CD4-positive, CD25-positive, alpha-beta regulatory T cell (primary cell): ENCODE data around the gene ARPC5. TPM values are rescaled to one million over a fixed set of nuclear protein-coding genes. Genes with fewer than 3 reads are reported as not detected.
"Not testable (repeated sequence)": the region's sequence is repeated elsewhere in the genome, so short reads cannot be mapped to it uniquely, and the experiment has no call there.

ENCODE experiments used
- ATAC-seq, 2 donors: fragments of 150-1000 bp; cut with Tn5 transposase; one replicate each; pipeline ENCODE4 v1.10.0; 2021; ENCODE audit warnings: low read depth in 2 of 2, moderate number of reproducible peaks in 2 of 2, moderate library complexity in 1 of 2
- DNase-seq, 3 donors: peaks; one replicate each; pipeline versions ENCODE4 v3.0.0 to v3.0.0-alpha.2; 2012 to 2022; ENCODE audit warnings: mixed read lengths in 1 of 3
- H3K27ac ChIP-seq: one replicate; pipeline ENCODE4 v1.7.0; 2013; ENCODE audit warnings: mild to moderate bottlenecking, low read length; ENCODE audit not compliant: insufficient read depth, poor library complexity, severe bottlenecking
- H3K27me3 ChIP-seq: one replicate; pipeline ENCODE4 v1.7.0; 2013; ENCODE audit warnings: low read length; ENCODE audit not compliant: control insufficient read depth, insufficient read depth
- H3K36me3 ChIP-seq: one replicate; pipeline ENCODE4 v1.7.0; 2013; ENCODE audit warnings: mild to moderate bottlenecking, low read length, moderate library complexity; ENCODE audit not compliant: control insufficient read depth, insufficient read depth
- H3K4me1 ChIP-seq: 2 replicates; pipeline ENCODE4 v1.7.0; 2013; ENCODE audit warnings: mild to moderate bottlenecking, low read length; ENCODE audit not compliant: insufficient read depth, control insufficient read depth, poor library complexity, severe bottlenecking
- H3K4me3 ChIP-seq: one replicate; pipeline ENCODE4 v1.7.0; 2013; ENCODE audit warnings: low read depth, mild to moderate bottlenecking, low read length, moderate library complexity
- H3K9me3 ChIP-seq, 2 experiments: 1 replicate in 1 of 2; 2 replicates in 1 of 2; pipeline ENCODE4 v1.7.0; 2013; ENCODE audit warnings: low read length in 2 of 2, mild to moderate bottlenecking in 1 of 2, moderate library complexity in 1 of 2; ENCODE audit not compliant: control insufficient read depth in 2 of 2
- H3K27ac Mint-ChIP-seq, 3 donors: one replicate each; pipeline ENCODE4 v1.8.0; 2020 to 2022; ENCODE audit warnings: mild to moderate bottlenecking in 3 of 3, mixed read lengths in 3 of 3, moderate library complexity in 2 of 3
- H3K27me3 Mint-ChIP-seq: one replicate; pipeline ENCODE4 v1.8.0; 2022; ENCODE audit warnings: mild to moderate bottlenecking, mixed read lengths
- H3K36me3 Mint-ChIP-seq: one replicate; pipeline ENCODE4 v1.8.0; 2020; ENCODE audit warnings: mixed read lengths
- H3K4me1 Mint-ChIP-seq, 4 donors: one replicate each; pipeline ENCODE4 v1.8.0; 2020 to 2022; ENCODE audit warnings: mixed read lengths in 4 of 4, mild to moderate bottlenecking in 1 of 4
- H3K4me3 Mint-ChIP-seq, 4 donors: one replicate each; pipeline ENCODE4 v1.8.0; 2020 to 2022; ENCODE audit warnings: mild to moderate bottlenecking in 4 of 4, mixed read lengths in 4 of 4, moderate library complexity in 3 of 4
- H3K9me3 Mint-ChIP-seq, 7 donors: one replicate each; pipeline ENCODE4 v1.8.0; 2020 to 2022; ENCODE audit warnings: mixed read lengths in 7 of 7, mild to moderate bottlenecking in 3 of 7, moderate library complexity in 2 of 7
- polyA plus RNA-seq, 4 donors: library from polyadenylated mRNA; unstranded; fragments of 300-500 nt; fragmentation: Illumina TruSeq; gene quantifications; one replicate each; pipeline ENCODE4 v1.2.3, GENCODE V29; 2021
- total RNA-seq: library from RNA; stranded (reverse); gene quantifications from one replicate; pipeline ENCODE4 v1.2.3, GENCODE V29; 2022

ARPC5 gene
- total and polyA plus RNA-seq, 5 donors from 2014 or later: 76.3 to 541 (median 387) TPM

- Histone ChIP-seq H3K27ac (peak overlapping the region; percentile 9), H3K9me3 (no peaks in the 10 kb centered on the region), H3K4me1 (peaks cover 7% of the 10 kb centered on the region), H3K36me3 (peaks cover 25% of the 10 kb centered on the region), H3K27me3 (no peaks in the 10 kb centered on the region), H3K4me3 (no peak overlapping the region)
- peak; percentile 79 to 91 for ATAC-seq
- Mint-ChIP-seq H3K4me3 (no peak overlapping the region), H3K27ac (peak overlapping the region in 1 of 3 donors; percentile 42), H3K27me3 (no peaks in the 10 kb centered on the region), H3K4me1 (peaks cover 5 to 22% (median 16%) of the 10 kb centered on the region in 4 donors), H3K36me3 (peaks cover 21% of the 10 kb centered on the region), H3K9me3 (no peaks in the 10 kb centered on the region)
- DNase-seq: peak; percentile 19 to 77 (median 51)
Measured at GRCh38 chr1:183622884-183623785, 12.4 kb downstream of the ARPC5 start.

- Histone ChIP-seq H3K36me3 (peaks cover 17% of the 10 kb centered on the region), H3K4me3 (no peak overlapping the region), H3K4me1 (peaks cover 2% of the 10 kb centered on the region), H3K27me3 (no peaks in the 10 kb centered on the region), H3K27ac (no peak overlapping the region), H3K9me3 (no peaks in the 10 kb centered on the region)
- no peaks in the 10 kb centered on the region for H3K9me3 Mint-ChIP-seq
- H3K27me3 Mint-ChIP-seq: peaks cover 3% of the 10 kb centered on the region
- H3K27ac Mint-ChIP-seq: peak overlapping the region in 1 of 3 donors; percentile 26
- no peak overlapping the region for H3K4me3 Mint-ChIP-seq
- peaks cover 20% of the 10 kb centered on the region for H3K36me3 Mint-ChIP-seq
- H3K4me1 Mint-ChIP-seq: peaks cover 4 to 21% (median 13%) of the 10 kb centered on the region in 4 donors
- ATAC-seq (no peak), DNase-seq (no peak)
Measured at GRCh38 chr1:183622013-183622412, 13.6 kb downstream of the ARPC5 start.

DNA sequence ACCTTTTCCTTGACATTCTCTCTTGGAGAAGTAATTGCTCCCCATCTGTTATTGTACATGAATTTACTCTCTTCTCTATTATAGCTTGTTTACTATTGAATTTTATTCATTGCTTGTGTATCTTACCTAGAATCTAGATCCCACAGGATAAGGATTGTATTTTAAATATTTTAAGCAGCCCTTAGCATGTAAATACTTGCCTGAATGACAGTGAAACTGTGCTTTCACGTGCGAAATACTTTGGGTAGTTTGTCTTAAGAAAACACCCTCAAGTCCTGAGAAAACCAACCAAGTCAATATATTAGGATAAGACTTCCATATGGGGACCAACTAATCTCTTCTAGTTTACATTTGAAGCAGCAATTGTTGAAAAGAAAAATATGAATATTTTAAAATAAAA is 15.3 kb downstream of the ARPC5 start:
- DNase-seq (no peak), ATAC-seq (no peak)
- H3K27me3 ChIP-seq: no peaks in the 10 kb centered on the region
- H3K27me3 Mint-ChIP-seq: peaks cover 4% of the 10 kb centered on the region
- no peaks in the 10 kb centered on the region for H3K4me1 ChIP-seq
- H3K27ac Mint-ChIP-seq: no peak overlapping the region
- no peak overlapping the region for H3K4me3 ChIP-seq
- no peaks in the 10 kb centered on the region for H3K9me3 ChIP-seq
- H3K4me1 Mint-ChIP-seq: peaks cover 0 to 17% (median 6%) of the 10 kb centered on the region in 4 donors
- no peak overlapping the region for H3K4me3 Mint-ChIP-seq
- no peaks in the 10 kb centered on the region for H3K9me3 Mint-ChIP-seq
- H3K27ac ChIP-seq: no peak overlapping the region
- H3K36me3 Mint-ChIP-seq: peaks cover 19% of the 10 kb centered on the region
- peaks cover 6% of the 10 kb centered on the region for H3K36me3 ChIP-seq

DNA sequence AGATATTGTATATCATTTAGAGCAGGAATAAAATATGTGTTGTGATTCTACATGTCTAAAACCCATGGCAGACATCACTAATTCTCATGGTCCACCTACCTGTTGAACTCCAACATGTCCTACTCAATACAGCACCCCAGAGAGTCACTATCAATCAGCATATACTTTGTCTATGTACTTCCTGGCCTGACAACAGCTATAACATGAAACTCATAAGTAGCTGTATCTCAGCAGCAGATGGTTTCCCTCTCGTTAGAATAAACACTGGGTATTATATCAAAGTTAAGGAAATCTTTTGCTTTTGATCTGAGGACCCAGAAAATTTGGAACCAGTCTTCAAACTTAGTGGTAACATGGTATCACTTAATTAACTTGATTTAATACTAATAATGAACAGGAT is 15.8 kb downstream of the ARPC5 start:
- H3K4me1 Mint-ChIP-seq: peaks cover 0 to 17% (median 3%) of the 10 kb centered on the region in 4 donors
- no peaks in the 10 kb centered on the region for H3K9me3 Mint-ChIP-seq
- H3K27me3 ChIP-seq: no peaks in the 10 kb centered on the region
- no peak overlapping the region for H3K27ac ChIP-seq
- H3K27me3 Mint-ChIP-seq: peaks cover 5% of the 10 kb centered on the region
- H3K4me1 ChIP-seq: no peaks in the 10 kb centered on the region
- no peak overlapping the region for H3K4me3 ChIP-seq
- no peaks in the 10 kb centered on the region for H3K9me3 ChIP-seq
- H3K27ac Mint-ChIP-seq: no peak overlapping the region
- no peak for ATAC-seq
- H3K36me3 ChIP-seq: peaks cover 2% of the 10 kb centered on the region
- no peak overlapping the region for H3K4me3 Mint-ChIP-seq
- DNase-seq: no peak
- peaks cover 14% of the 10 kb centered on the region for H3K36me3 Mint-ChIP-seq

DNA sequence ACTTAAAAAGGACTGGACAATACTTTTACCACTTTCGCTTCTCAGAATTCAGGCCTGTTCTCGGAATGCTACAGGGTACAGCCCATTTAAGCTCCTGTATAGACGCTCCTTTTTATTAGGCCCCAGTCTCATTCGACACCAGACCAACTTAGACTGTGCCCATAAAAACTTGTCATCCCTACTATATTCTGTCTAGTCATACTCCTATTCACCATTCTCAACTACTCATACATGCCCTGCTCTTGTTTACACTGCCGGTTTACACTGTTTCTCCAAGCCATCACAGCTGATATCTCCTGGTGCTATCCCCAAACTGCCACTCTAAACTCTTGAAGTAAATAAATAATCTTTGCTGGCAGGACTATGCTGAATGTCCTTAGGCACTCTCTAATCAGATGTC is 17.4 kb downstream of the ARPC5 start:
- H3K27me3 ChIP-seq, ATAC-seq, H3K4me3 ChIP-seq, H3K27ac Mint-ChIP-seq, H3K36me3 ChIP-seq, H3K36me3 Mint-ChIP-seq, H3K9me3 Mint-ChIP-seq, H3K4me3 Mint-ChIP-seq, H3K9me3 ChIP-seq, H3K4me1 ChIP-seq, DNase-seq, H3K27ac ChIP-seq: not testable (repeated sequence)
- H3K4me1 Mint-ChIP-seq: peaks cover 0 to 11% (median 3%) of the 10 kb centered on the region in 4 donors
- peaks cover 11% of the 10 kb centered on the region for H3K27me3 Mint-ChIP-seq

DNA sequence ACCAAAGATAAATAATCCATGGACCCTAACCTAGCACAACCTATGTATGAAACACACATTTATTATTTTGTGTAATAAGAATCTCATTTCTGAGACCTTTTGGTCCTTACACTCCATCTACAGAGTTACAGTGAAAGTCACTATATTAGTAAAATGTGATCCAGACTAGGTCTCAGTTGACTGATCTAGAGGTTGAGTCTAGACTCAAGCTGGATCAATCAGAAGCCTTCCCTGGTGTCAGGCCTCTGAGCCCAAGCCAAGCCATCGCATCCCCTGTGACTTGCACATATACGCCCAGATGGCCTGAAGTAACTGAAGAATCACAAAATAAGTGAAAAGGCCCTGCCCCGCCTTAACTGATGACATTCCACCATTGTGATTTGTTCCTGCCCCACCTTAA is 22.6 kb downstream of the ARPC5 start:
- not testable (repeated sequence) for DNase-seq, H3K9me3 ChIP-seq, H3K36me3 ChIP-seq, H3K4me3 Mint-ChIP-seq, H3K36me3 Mint-ChIP-seq, H3K27ac Mint-ChIP-seq, H3K9me3 Mint-ChIP-seq, H3K4me1 ChIP-seq, H3K27me3 ChIP-seq, H3K27ac ChIP-seq, H3K4me3 ChIP-seq, ATAC-seq, H3K4me1 Mint-ChIP-seq
- H3K27me3 Mint-ChIP-seq: peaks cover 11% of the 10 kb centered on the region

- H3K27me3 Mint-ChIP-seq: peaks cover 11% of the 10 kb centered on the region
- ATAC-seq (no peak), DNase-seq (no peak)
- H3K27ac ChIP-seq: no peak overlapping the region
- H3K4me1 ChIP-seq: no peaks in the 10 kb centered on the region
- H3K36me3 Mint-ChIP-seq: no peaks in the 10 kb centered on the region
- H3K27ac Mint-ChIP-seq: no peak overlapping the region
- no peaks in the 10 kb centered on the region for H3K36me3 ChIP-seq
- H3K4me3 Mint-ChIP-seq: no peak overlapping the region
- H3K27me3 ChIP-seq: no peaks in the 10 kb centered on the region
- peaks cover 0 to 3% (median 0%) of the 10 kb centered on the region in 7 donors for H3K9me3 Mint-ChIP-seq
- no peak overlapping the region for H3K4me3 ChIP-seq
- H3K4me1 Mint-ChIP-seq: no peaks in the 10 kb centered on the region
- H3K9me3 ChIP-seq: no peaks in the 10 kb centered on the region
Measured at GRCh38 chr1:183612407-183612806, 23.2 kb downstream of the ARPC5 start.

- no peaks in the 10 kb centered on the region for H3K9me3 ChIP-seq
- H3K27me3 ChIP-seq: no peaks in the 10 kb centered on the region
- ATAC-seq (no peak), DNase-seq (no peak)
- H3K27me3 Mint-ChIP-seq: peaks cover 13% of the 10 kb centered on the region
- no peak overlapping the region for H3K4me3 ChIP-seq
- H3K9me3 Mint-ChIP-seq: peaks cover 0 to 3% (median 0%) of the 10 kb centered on the region in 7 donors
- H3K4me3 Mint-ChIP-seq: no peak overlapping the region
- H3K36me3 Mint-ChIP-seq: no peaks in the 10 kb centered on the region
- no peak overlapping the region for H3K27ac ChIP-seq
- H3K36me3 ChIP-seq: no peaks in the 10 kb centered on the region
- no peaks in the 10 kb centered on the region for H3K4me1 Mint-ChIP-seq
- H3K4me1 ChIP-seq: no peaks in the 10 kb centered on the region
- H3K27ac Mint-ChIP-seq: no peak overlapping the region
Measured at GRCh38 chr1:183611021-183611420, 24.6 kb downstream of the ARPC5 start.
